ENCODE results near the gene BMP8A. TPM values are rescaled to one million over a fixed set of nuclear protein-coding genes. Genes with fewer than 3 reads are reported as not detected.

The BMP8A gene
- total and polyA plus RNA-seq, 2 of the 8 experiments (the other 6 are each of a cell fraction or from before 2014, with no cell fraction given) = 0.38 to 0.43 TPM

GRCh38 chr1:39466413-39467107, 24.9 kb upstream of the BMP8A start:
- Histone ChIP-seq H2BK20ac (ENCODE audit: low read length) (no peak overlapping the region), H4K20me1 (replicated peaks in 1 of 2; ENCODE audit: control insufficient read depth in 1 of 2, insufficient read depth in 2 of 2, low read length in 2 of 2) (peaks cover 0 to 2% of the 10 kb centered on the region in 2 experiments), H3K27me3 (replicated peaks in 1 of 4; ENCODE audit: control insufficient read depth in 3 of 4, extremely low read depth in 1 of 4, insufficient read depth in 3 of 4, low read length in 3 of 4) (no peaks in the 10 kb centered on the region), H4K8ac (ENCODE audit: extremely low read depth, insufficient read depth, low read length) (no peak overlapping the region), H3K27ac (ENCODE audit: low read depth, low read length) (no peak overlapping the region), H3K23me2 (ENCODE audit: low read depth, low read length) (no peaks in the 10 kb centered on the region), H3K4me1 (replicated peaks in 1 of 4; ENCODE audit: control insufficient read depth in 3 of 4, insufficient read depth in 4 of 4, low read length in 3 of 4) (no peaks in the 10 kb centered on the region), H2BK120ac (replicated peaks; ENCODE audit: low read depth, low read length) (no peak overlapping the region), H4K5ac (ENCODE audit: insufficient read length, low read depth, low read length) (no peak overlapping the region), H2AK5ac (ENCODE audit: low read depth, low read length) (no peak overlapping the region), H3K4ac (replicated peaks; ENCODE audit: insufficient read length, low read depth, low read length) (no peak overlapping the region), H3K14ac (ENCODE audit: insufficient read length) (no peak overlapping the region), H4K91ac (replicated peaks; ENCODE audit: insufficient read length, low read length) (no peak overlapping the region), H3K4me3 (ENCODE audit: extremely low read depth in 1 of 4, insufficient read depth in 2 of 4, low read depth in 3 of 4, low read length in 4 of 4) (no peak overlapping the region), H3K23ac (ENCODE audit: insufficient read length) (no peak overlapping the region), H3K18ac (ENCODE audit: extremely low read depth, low read length) (no peak overlapping the region), H2BK15ac (ENCODE audit: low read length) (no peak overlapping the region), H3K36me3 (ENCODE audit: control insufficient read depth in 2 of 4, insufficient read depth in 4 of 4, low read length in 3 of 4) (peaks cover 31 to 81% (median 66%) of the 10 kb centered on the region in 4 experiments), H2AFZ (ENCODE audit: low read length) (no peak overlapping the region), H2BK5ac (ENCODE audit: low read depth, low read length) (no peak overlapping the region), H3K79me2 (ENCODE audit: control insufficient read depth in 1 of 2, insufficient read depth in 2 of 2, low read length in 2 of 2) (no peaks in the 10 kb centered on the region), H3K56ac (replicated peaks; ENCODE audit: insufficient read length, low read depth, low read length) (no peak overlapping the region), H3K9ac (replicated peaks in 1 of 4; ENCODE audit: extremely low read depth in 1 of 4, low read depth in 3 of 4, low read length in 3 of 4) (no peak overlapping the region), H2BK12ac (ENCODE audit: low read depth, low read length) (no peak overlapping the region), H3K4me2 (ENCODE audit: insufficient read depth in 1 of 2, low read depth in 2 of 2, low read length in 2 of 2) (no peak overlapping the region), H3K79me1 (ENCODE audit: low read depth, low read length) (no peaks in the 10 kb centered on the region; the same call in 1 of the 2 replicates), H3K9me3 (ENCODE audit: insufficient read depth in 2 of 2, low read depth in 1 of 2, low read length in 1 of 2) (no peaks in the 10 kb centered on the region)
- ChIA-PET POLR2A (ENCODE audit: partially characterized antibody) (interaction anchor here (0.6 to 1.0 kb wide), 4 partner anchors 12 to 268 kb away, joined by 3 to 5 read pairs (median 3); no protein-coding TSS in a partner anchor), CTCF (ENCODE audit: partially characterized antibody) (interaction anchor here (0.8 to 12.0 kb wide), 2 partner anchors 73 to 91 kb away, joined by 3 to 68 read pairs; no protein-coding TSS in a partner anchor)
- FAIRE-seq = no peak
- no peak for DNase-seq (ENCODE audit: low read depth in 1 of 2, low spot score in 2 of 2)
- WGBS, 2 experiments (ENCODE audit: extremely low coverage in 1 of 2, insufficient coverage in 1 of 2, insufficient read length in 1 of 2, insufficient replicate concordance in 2 of 2, low coverage in 1 of 2, low lambda C conversion rate in 2 of 2, missing lambda C conversion rate in 1 of 2) = 90% methylated on average over 3 of the region's 3 CpGs; no CpG with 5 or more reads in 1 of the 2 experiments
- TF ChIP-seq GABPA (IDR thresholded peaks at IDR 0.05; ENCODE audit: borderline replicate concordance, insufficient read depth, low read length) (no peak), USF2 (IDR thresholded peaks at IDR 0.05; ENCODE audit: low read length) (no peak), CBX8 (IDR thresholded peaks at IDR 0.05; ENCODE audit: borderline replicate concordance, low read depth, low read length) (no peak), TCF12 (IDR thresholded peaks at IDR 0.05; ENCODE audit: low read depth, low read length) (no peak), KDM5A (IDR thresholded peaks at IDR 0.05; ENCODE audit: low read length) (no peak), ZNF274 (IDR thresholded peaks at IDR 0.05; ENCODE audit: borderline replicate concordance, extremely low read depth, low read length) (no peak), NRF1 (IDR thresholded peaks at IDR 0.05; ENCODE audit: low read depth, low read length) (no peak), RAD21 (IDR thresholded peaks at IDR 0.05 in 1 of 2, conservative IDR thresholded peaks at IDR 0.05 in 1 of 2; ENCODE audit: low read depth in 2 of 2, low read length in 2 of 2) (no peak), SIX5 (IDR thresholded peaks at IDR 0.05; ENCODE audit: low read depth, low read length) (no peak), RFX5 (IDR thresholded peaks at IDR 0.05; ENCODE audit: borderline replicate concordance, low read depth, low read length) (no peak), CBX5 (IDR thresholded peaks at IDR 0.05; ENCODE audit: low read depth, low read length) (no peak), CEBPB (IDR thresholded peaks at IDR 0.05; ENCODE audit: low read depth, low read length) (no peak)

Measured in H1 (cell line).